DND-41 (cell line): ENCODE measurements around the gene PDXK.

ENCODE experiments used
- ATAC-seq: fragments of 200-7000 bp; cut with Tn5 transposase; 3 replicates; pipeline ENCODE4 v1.9.1; 2021; ENCODE audit warnings: low read depth; ENCODE audit not compliant: insufficient read depth
- DNase-seq: peaks from one replicate; pipeline ENCODE4 v3.0.0-alpha.2; 2020
- H2AFZ ChIP-seq: 2 replicates; pipeline ENCODE4 v1.6.0; 2012; ENCODE audit warnings: low read depth, low read length
- H3K27ac ChIP-seq: 2 replicates; pipeline ENCODE4 v1.5.1; 2012; ENCODE audit warnings: low read length, inconsistent platforms
- H3K27me3 ChIP-seq: fragments of 200-600 bp; sonication (generic); 2 replicates; pipeline ENCODE4 v1.6.0; 2012; ENCODE audit warnings: low read length, mild to moderate bottlenecking, inconsistent platforms; ENCODE audit not compliant: insufficient read depth, poor library complexity
- H3K36me3 ChIP-seq: 2 replicates; pipeline ENCODE4 v1.5.1; 2012; ENCODE audit warnings: low read length, inconsistent platforms; ENCODE audit not compliant: insufficient read depth
- H3K4me1 ChIP-seq: 2 replicates; pipeline ENCODE4 v1.5.1; 2012; ENCODE audit warnings: mild to moderate bottlenecking, low read length; ENCODE audit not compliant: insufficient read depth
- H3K4me2 ChIP-seq: 2 replicates; pipeline ENCODE4 v1.6.0; 2012; ENCODE audit warnings: mild to moderate bottlenecking, moderate library complexity, low read length, inconsistent platforms; ENCODE audit not compliant: insufficient read depth
- H3K4me3 ChIP-seq, 2 experiments: fragments of 200-600 bp in 1 of 2; shearing (Covaris generic) in 1 of 2; 2 replicates each; pipeline ENCODE4 v1.5.1; 2012 to 2016; ENCODE audit warnings: inconsistent platforms in 2 of 2, low read length in 2 of 2, mild to moderate bottlenecking in 2 of 2, low read depth in 1 of 2, moderate library complexity in 1 of 2
- H3K79me2 ChIP-seq: 2 replicates; pipeline ENCODE4 v1.6.0; 2012; ENCODE audit warnings: low read length, inconsistent platforms; ENCODE audit not compliant: insufficient read depth
- H3K9ac ChIP-seq: 2 replicates; pipeline ENCODE4 v1.6.0; 2012; ENCODE audit warnings: low read depth, mild to moderate bottlenecking, inconsistent platforms, low read length, moderate library complexity
- H3K9me3 ChIP-seq: 2 replicates; pipeline ENCODE4 v1.5.1; 2012; ENCODE audit warnings: low read length, moderate library complexity, mild to moderate bottlenecking, inconsistent platforms; ENCODE audit not compliant: insufficient read depth, severe bottlenecking
- H4K20me1 ChIP-seq: 2 replicates; pipeline ENCODE4 v1.6.0; 2012; ENCODE audit warnings: low read length; ENCODE audit not compliant: insufficient read depth
- CTCF ChIP-seq: IDR thresholded peaks from 2 replicates; pipeline ENCODE4 v1.5.1; 2012; ENCODE audit warnings: borderline replicate concordance, low read length, moderate library complexity, mild to moderate bottlenecking; ENCODE audit not compliant: poor library complexity, severe bottlenecking; ENCODE audit errors: extremely low read depth
- EZH2 ChIP-seq: IDR thresholded peaks from 3 replicates; pipeline ENCODE4 v1.6.1; 2012; ENCODE audit warnings: borderline replicate concordance, low read depth, mild to moderate bottlenecking, moderate library complexity, low read length, inconsistent platforms; ENCODE audit not compliant: severe bottlenecking

Gene PDXK

DNA sequence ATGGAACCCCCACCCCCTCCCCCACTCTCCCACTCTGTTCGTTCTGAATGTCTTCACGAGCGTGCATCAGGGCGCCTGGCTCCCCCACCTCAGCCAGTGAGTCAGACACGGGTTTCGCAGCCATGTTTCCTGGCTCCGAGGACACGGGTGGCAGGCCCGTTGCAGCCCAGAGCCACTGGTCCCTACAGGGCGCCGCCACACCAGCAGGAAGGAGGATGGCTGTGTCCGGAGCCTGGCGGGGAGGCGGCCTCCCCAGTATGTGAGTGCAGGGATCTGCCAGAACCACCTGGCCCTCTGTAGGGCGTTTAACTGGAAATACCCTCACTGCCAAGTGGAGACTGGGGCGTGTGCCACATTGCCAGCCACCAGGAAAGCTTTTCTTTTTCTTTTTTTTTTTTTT, 38.7 kb downstream of the PDXK start:
- Histone ChIP-seq H3K9ac (no peak overlapping the region), H3K4me3 (no peak overlapping the region), H3K4me1 (no peaks in the 10 kb centered on the region), H3K4me2 (no peak overlapping the region), H3K9me3 (no peaks in the 10 kb centered on the region), H3K27ac (no peak overlapping the region), H2AFZ (no peak overlapping the region), H3K36me3 (peaks cover 34% of the 10 kb centered on the region), H3K27me3 (no peaks in the 10 kb centered on the region), H4K20me1 (no peaks in the 10 kb centered on the region; the same call in 1 of the 2 replicates), H3K79me2 (no peaks in the 10 kb centered on the region)
- TF ChIP-seq EZH2: no peak
- no peak for TF ChIP-seq CTCF
- DNase-seq (no peak), ATAC-seq (no peak)

DNA sequence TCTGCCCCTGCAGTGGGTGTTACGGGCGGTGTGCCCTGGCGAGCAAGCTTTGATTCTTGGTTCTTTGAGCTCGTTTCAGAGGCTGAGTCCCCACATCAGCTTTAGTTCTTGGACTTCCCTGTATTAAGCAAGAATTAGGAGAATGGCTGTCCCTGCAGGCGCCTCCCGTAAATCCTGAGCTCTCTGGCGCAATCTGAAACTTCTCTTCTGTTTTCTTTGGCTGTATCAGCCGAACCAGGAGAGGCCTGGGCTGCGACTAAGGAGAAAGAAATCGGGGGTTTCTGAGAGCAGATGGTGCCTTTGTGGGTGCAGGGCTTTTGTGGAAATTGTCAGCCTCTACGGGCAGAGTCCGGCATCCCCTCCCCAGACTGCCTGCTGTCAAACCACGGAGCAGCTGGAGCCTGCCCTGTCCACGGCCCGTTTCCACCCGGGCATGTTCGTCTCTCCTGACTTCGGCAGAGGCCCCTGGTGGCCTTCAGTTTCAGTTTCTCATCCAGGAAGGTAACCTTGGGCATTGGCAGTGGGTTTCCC, 39.2 kb downstream of the PDXK start:
- no peaks in the 10 kb centered on the region for H3K4me1 ChIP-seq
- H3K27me3 ChIP-seq: no peaks in the 10 kb centered on the region
- TF ChIP-seq EZH2 (no peak), CTCF (no peak)
- H3K9me3 ChIP-seq: no peaks in the 10 kb centered on the region
- no peaks in the 10 kb centered on the region for H3K79me2 ChIP-seq
- H2AFZ ChIP-seq: no peak overlapping the region
- ATAC-seq: no peak
- no peak overlapping the region for H3K4me3 ChIP-seq
- DNase-seq: no peak
- no peaks in the 10 kb centered on the region; the same call in 1 of the 2 replicates for H4K20me1 ChIP-seq
- H3K4me2 ChIP-seq: no peak overlapping the region
- no peak overlapping the region for H3K27ac ChIP-seq
- H3K9ac ChIP-seq: no peak overlapping the region
- peaks cover 29% of the 10 kb centered on the region for H3K36me3 ChIP-seq

- Histone ChIP-seq H3K9ac (no peak overlapping the region), H4K20me1 (no peaks in the 10 kb centered on the region), H3K4me3 (no peak overlapping the region), H3K4me1 (no peaks in the 10 kb centered on the region), H3K27ac (no peak overlapping the region), H3K9me3 (no peaks in the 10 kb centered on the region), H2AFZ (no peak overlapping the region), H3K4me2 (no peak overlapping the region), H3K79me2 (no peaks in the 10 kb centered on the region), H3K27me3 (no peaks in the 10 kb centered on the region), H3K36me3 (peaks cover 24% of the 10 kb centered on the region)
- no peak for DNase-seq
- TF ChIP-seq CTCF: no peak
- no peak for TF ChIP-seq EZH2
- no peak for ATAC-seq
Observed at GRCh38 chr21:43758811-43759210, 39.9 kb downstream of the PDXK start.

- Histone ChIP-seq H4K20me1 (no peaks in the 10 kb centered on the region), H3K4me1 (no peaks in the 10 kb centered on the region), H3K27me3 (no peaks in the 10 kb centered on the region), H3K36me3 (peaks cover 15% of the 10 kb centered on the region), H3K4me2 (no peak overlapping the region), H3K9me3 (no peaks in the 10 kb centered on the region), H3K4me3 (no peak overlapping the region), H3K9ac (no peak overlapping the region), H3K79me2 (no peaks in the 10 kb centered on the region), H3K27ac (no peak overlapping the region), H2AFZ (no peak overlapping the region)
- DNase-seq (no peak), ATAC-seq (no peak)
- no peak for TF ChIP-seq EZH2
- no peak for TF ChIP-seq CTCF
Observed at GRCh38 chr21:43759651-43760050, 40.7 kb downstream of the PDXK start.
